IMR-90 (cell line): ENCODE data around the gene RNF145. TPM values are rescaled to one million over a fixed set of nuclear protein-coding genes. Genes with fewer than 3 reads are reported as not detected.
A peak's percentile ranks its signal among the peaks of the same experiment; 100 is the strongest.

ENCODE experiments used
- ATAC-seq: fragments of 200-7000 bp; cut with Tn5 transposase; 2 replicates; pipeline ENCODE4 v1.9.1; 2020; ENCODE audit warnings: low read depth, mild to moderate bottlenecking, moderate library complexity
- BruUV-seq: library from RNA; stranded (reverse); fragments of 400-500 nt; replicated peaks from 2 replicates; lab custom pipeline; 2021; lab: Mats Ljungman, UMichigan
- CTCF ChIA-PET: fragments of 300-600 bp; formaldehyde crosslinking; extraction: SDS; loops from one replicate; lab custom pipeline; 2021; ENCODE audit warnings: antibody characterized with exemption; lab: Yijun Ruan, JAX
- POLR2A ChIA-PET: fragments of 300-600 bp; sonication (Branson Sonifier 250); formaldehyde crosslinking; loops from one replicate; lab custom pipeline; 2022; ENCODE audit warnings: antibody characterized with exemption; ENCODE audit not compliant: unreplicated experiment; lab: Charles Lee
- DNase-seq: peaks from one replicate; pipeline ENCODE4 v3.0.0; 2013
- H2AFZ ChIP-seq: replicated peaks from 2 replicates; pipeline ENCODE3; 2013; ENCODE audit warnings: low read length, mild to moderate bottlenecking; ENCODE audit not compliant: poor library complexity
- H2AK5ac ChIP-seq: 2 replicates; pipeline ENCODE4 v1.6.1; 2013; ENCODE audit warnings: low read depth, low read length, inconsistent platforms
- H2AK9ac ChIP-seq: replicated peaks from 2 replicates; pipeline ENCODE3; 2013; ENCODE audit warnings: mild to moderate bottlenecking, low read depth, low read length, moderate library complexity; ENCODE audit not compliant: poor library complexity
- H2BK120ac ChIP-seq: 2 replicates; pipeline ENCODE4 v1.6.1; 2013; ENCODE audit warnings: low read depth, low read length, inconsistent platforms
- H2BK15ac ChIP-seq: 3 replicates; pipeline ENCODE4 v1.6.1; 2013; ENCODE audit warnings: low read depth, low read length, inconsistent platforms
- H2BK20ac ChIP-seq: 2 replicates; pipeline ENCODE4 v1.6.1; 2013; ENCODE audit warnings: low read depth, mild to moderate bottlenecking, inconsistent platforms, low read length, moderate library complexity
- H2BK5ac ChIP-seq: 2 replicates; pipeline ENCODE4 v1.6.1; 2013; ENCODE audit warnings: mild to moderate bottlenecking, low read depth, low read length, inconsistent platforms; ENCODE audit not compliant: poor library complexity, severe bottlenecking
- H3K14ac ChIP-seq: replicated peaks from 2 replicates; pipeline ENCODE4 v1.6.1; 2013; ENCODE audit warnings: low read depth, low read length, inconsistent platforms
- H3K18ac ChIP-seq: 2 replicates; pipeline ENCODE4 v1.6.1; 2013; ENCODE audit warnings: low read depth, low read length, control low read depth
- H3K23ac ChIP-seq: 2 replicates; pipeline ENCODE4 v1.6.1; 2013; ENCODE audit warnings: low read depth, low read length, inconsistent platforms
- H3K27ac ChIP-seq: 2 replicates; pipeline ENCODE4 v1.5.1; 2013; ENCODE audit warnings: mild to moderate bottlenecking, control low read depth, low read length; ENCODE audit not compliant: insufficient read depth
- H3K27me3 ChIP-seq: 2 replicates; pipeline ENCODE4 v1.6.1; 2013; ENCODE audit warnings: low read length; ENCODE audit not compliant: control insufficient read depth, insufficient read depth
- H3K36me3 ChIP-seq: 2 replicates; pipeline ENCODE4 v1.6.1; 2013; ENCODE audit warnings: low read length, mixed read lengths; ENCODE audit not compliant: control insufficient read depth, insufficient read depth
- H3K4ac ChIP-seq: 2 replicates; pipeline ENCODE4 v1.6.1; 2013; ENCODE audit warnings: low read depth, low read length, inconsistent platforms
- H3K4me1 ChIP-seq: 2 replicates; pipeline ENCODE4 v1.6.1; 2013; ENCODE audit warnings: low read length, mixed read lengths; ENCODE audit not compliant: control insufficient read depth, insufficient read depth
- H3K4me2 ChIP-seq: 2 replicates; pipeline ENCODE4 v1.6.1; 2013; ENCODE audit warnings: low read depth, mild to moderate bottlenecking, control low read depth, low read length, moderate library complexity
- H3K4me3 ChIP-seq: 2 replicates; pipeline ENCODE4 v1.5.1; 2013; ENCODE audit warnings: low read depth, mild to moderate bottlenecking, control low read depth, low read length, moderate library complexity; ENCODE audit not compliant: insufficient read depth
- H3K56ac ChIP-seq: 2 replicates; pipeline ENCODE4 v1.6.1; 2013; ENCODE audit warnings: low read length, inconsistent platforms; ENCODE audit not compliant: insufficient read depth; ENCODE audit errors: extremely low read depth
- H3K79me1 ChIP-seq, 2 experiments: 2 replicates each; pipeline ENCODE4 v1.6.1; 2013; ENCODE audit warnings: low read length in 2 of 2, inconsistent platforms in 1 of 2, low read depth in 1 of 2
- H3K9ac ChIP-seq: 2 replicates; pipeline ENCODE4 v1.6.1; 2013; ENCODE audit warnings: low read depth, low read length, control low read depth
- H3K9me1 ChIP-seq: 2 replicates; pipeline ENCODE4 v1.6.1; 2013; ENCODE audit warnings: low read length, inconsistent platforms; ENCODE audit not compliant: insufficient read depth
- H3K9me3 ChIP-seq: 2 replicates; pipeline ENCODE4 v1.6.1; 2013; ENCODE audit warnings: low read length; ENCODE audit not compliant: control insufficient read depth, insufficient read depth
- H4K20me1 ChIP-seq: 2 replicates; pipeline ENCODE4 v1.6.1; 2013; ENCODE audit warnings: low read length, inconsistent platforms; ENCODE audit not compliant: insufficient read depth
- H4K5ac ChIP-seq: 2 replicates; pipeline ENCODE4 v1.6.1; 2013; ENCODE audit warnings: mild to moderate bottlenecking, low read depth, low read length, control low read depth
- H4K8ac ChIP-seq, 2 experiments: 2 replicates each; pipeline ENCODE4 v1.6.1; 2013; ENCODE audit warnings: low read depth in 2 of 2, low read length in 2 of 2, control low read depth in 1 of 2, inconsistent platforms in 1 of 2
- H4K91ac ChIP-seq: 2 replicates; pipeline ENCODE4 v1.6.1; 2013; ENCODE audit warnings: low read depth, low read length, inconsistent platforms; ENCODE audit not compliant: insufficient read depth
- BHLHE40 ChIP-seq: fragments of 150-350 bp; IDR thresholded peaks from 2 replicates; pipeline ENCODE4 v1.6.1; 2016; ENCODE audit warnings: mild to moderate bottlenecking, low read depth, low read length
- POLR2A ChIP-seq: IDR thresholded peaks from 2 replicates; pipeline ENCODE4 v1.6.1; 2012; ENCODE audit warnings: mild to moderate bottlenecking, low read depth, low read length
- RAD21 ChIP-seq: IDR thresholded peaks from 2 replicates; pipeline ENCODE4 v1.6.1; 2012; ENCODE audit warnings: low read length, improper control_type of control experiment
- RFX5 ChIP-seq: IDR thresholded peaks from 2 replicates; pipeline ENCODE4 v1.8.0; 2012; ENCODE audit warnings: low read depth, mild to moderate bottlenecking, low read length, moderate library complexity
- USF2 ChIP-seq: fragments of 150-350 bp; IDR thresholded peaks from 2 replicates; pipeline ENCODE4 v1.6.1; 2017; ENCODE audit warnings: mild to moderate bottlenecking, antibody characterized with exemption, low read length, low read depth
- WGBS, 2 experiments: methylation state at CpG; one replicate each; pipeline versions ENCODE4 v1.1.5 to v1.1.7; 2013; ENCODE audit warnings: missing lambda C conversion rate in 2 of 2; ENCODE audit not compliant: insufficient read length in 1 of 2; ENCODE audit errors: extremely low coverage in 2 of 2; 5-methylcytosine and 5-hydroxymethylcytosine counted together
- dilution Hi-C: fragments of 300-500 bp; cut with HindIII; formaldehyde crosslinking; loops from one replicate; pipeline ENCODE4 v1.14.3; 2018; ENCODE audit warnings: low sequenced_read_pairs; ENCODE audit not compliant: unreplicated experiment
- in situ Hi-C: fragments of 300-500 bp; cut with MboI; formaldehyde crosslinking; loops from 3 replicates; pipeline ENCODE4 v1.14.3; 2019; ENCODE audit warnings: low sequenced_read_pairs, inconsistent platforms, mixed read lengths
- intact Hi-C: fragments of 100-400 bp; cut with micrococcal nuclease; formaldehyde crosslinking; loops from 2 replicates; pipeline ENCODE4 v1.10.0; 2022
- polyA plus RNA-seq, 3 experiments: library from polyadenylated mRNA; depleted of rRNA; stranded (reverse); fragments of >200 nt; gene quantifications; 2 replicates each; pipeline ENCODE4 v1.2.3, GENCODE V29; 2012; ENCODE audit warnings: low replicate concordance in 1 of 3
- total RNA-seq: library from RNA; depleted of rRNA; stranded (reverse); fragments of >200 nt; gene quantifications from 2 replicates; pipeline ENCODE4 v1.2.3, GENCODE V29; 2012
- TF ChIP-seq, protein P1 (sequence below): fragments of 150-350 bp; IDR thresholded peaks from 2 replicates; pipeline ENCODE4 v1.6.1; 2016; ENCODE audit warnings: low read depth, mild to moderate bottlenecking, low read length, moderate library complexity, borderline replicate concordance

Gene RNF145
- total and polyA plus RNA-seq, 2 of the 4 experiments (the other 2 are of a cell fraction), result 50.0 to 57.0 TPM

- H2AFZ ChIP-seq, result no peak overlapping the region
- H4K5ac ChIP-seq, result no peak overlapping the region
- DNase-seq (no peak), ATAC-seq (no peak)
- dilution Hi-C loops, result loop anchor here (25.0 kb wide), 1 partner anchor 90 kb away; no protein-coding TSS in a partner anchor
- no peaks in the 10 kb centered on the region for H3K9me1 ChIP-seq
- no peak overlapping the region for H2BK20ac ChIP-seq
- intact Hi-C loops, result no loop called here
- H4K20me1 ChIP-seq, result no peaks in the 10 kb centered on the region
- H3K36me3 ChIP-seq, result no peaks in the 10 kb centered on the region
- H3K9ac ChIP-seq, result no peak overlapping the region
- H2BK15ac ChIP-seq, result no peak overlapping the region
- no peak overlapping the region for H2BK5ac ChIP-seq
- ChIA-PET CTCF (no interaction called here), POLR2A (no interaction called here)
- H3K27me3 ChIP-seq, result peaks cover 3% of the 10 kb centered on the region
- H3K4me3 ChIP-seq, result no peak overlapping the region
- H3K4me2 ChIP-seq, result no peak overlapping the region
- no TSS peak for BruUV-seq
- no peak overlapping the region for H4K8ac ChIP-seq
- no peaks in the 10 kb centered on the region for H3K79me1 ChIP-seq
- no peak overlapping the region for H3K27ac ChIP-seq
- TF ChIP-seq RAD21 (no peak), BHLHE40 (no peak), RFX5 (no peak), POLR2A (no peak), USF2 (peak; percentile 30; the same call in 1 of the 2 replicates)
- TF ChIP-seq, protein P1, sequence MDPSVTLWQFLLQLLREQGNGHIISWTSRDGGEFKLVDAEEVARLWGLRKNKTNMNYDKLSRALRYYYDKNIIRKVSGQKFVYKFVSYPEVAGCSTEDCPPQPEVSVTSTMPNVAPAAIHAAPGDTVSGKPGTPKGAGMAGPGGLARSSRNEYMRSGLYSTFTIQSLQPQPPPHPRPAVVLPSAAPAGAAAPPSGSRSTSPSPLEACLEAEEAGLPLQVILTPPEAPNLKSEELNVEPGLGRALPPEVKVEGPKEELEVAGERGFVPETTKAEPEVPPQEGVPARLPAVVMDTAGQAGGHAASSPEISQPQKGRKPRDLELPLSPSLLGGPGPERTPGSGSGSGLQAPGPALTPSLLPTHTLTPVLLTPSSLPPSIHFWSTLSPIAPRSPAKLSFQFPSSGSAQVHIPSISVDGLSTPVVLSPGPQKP, result no peak
- no peak overlapping the region for H2BK120ac ChIP-seq
- no peak overlapping the region for H3K4ac ChIP-seq
- H3K14ac ChIP-seq, result no peak overlapping the region
- H2AK5ac ChIP-seq, result no peak overlapping the region
- H3K4me1 ChIP-seq, result no peaks in the 10 kb centered on the region
- H3K9me3 ChIP-seq, result no peaks in the 10 kb centered on the region
- no CpG with 5 or more reads among the region's 1 CpG for WGBS, 2 experiments
- H3K56ac ChIP-seq, result no peak overlapping the region
- no peak overlapping the region for H3K23ac ChIP-seq
- in situ Hi-C loops, result no loop called here
- H4K91ac ChIP-seq, result no peak overlapping the region
- no peak overlapping the region for H2AK9ac ChIP-seq
- no peak overlapping the region for H3K18ac ChIP-seq
These were observed 42.8 kb upstream of the RNF145 start for GRCh38 chr5:159252195-159252594.
